ENCODE data around the gene MTNR1A.
A peak's percentile ranks its signal among the peaks of the same experiment; 100 is the strongest.
"Not testable (repeated sequence)": the region's sequence is repeated elsewhere in the genome, so short reads cannot be mapped to it uniquely, and the experiment has no call there.

Gene MTNR1A

GRCh38 chr4:186561748-186562147, 6.4 kb upstream of the MTNR1A start:
- no peak for DNase-seq

GRCh38 chr4:186560647-186561046, 5.3 kb upstream of the MTNR1A start:
- DNase-seq, result no peak

GRCh38 chr4:186557486-186557885, 2.1 kb upstream of the MTNR1A start:
- peak; percentile 88 for DNase-seq

GRCh38 chr4:186557061-186557460, 1.7 kb upstream of the MTNR1A start:
- DNase-seq, result no peak

- DNase-seq, result no peak
Measured at GRCh38 chr4:186554539-186554913, 841 bp downstream of the MTNR1A start.

GRCh38 chr4:186553717-186554116, 1.6 kb downstream of the MTNR1A start:
- no peak for DNase-seq

- DNase-seq, result no peak
Measured at GRCh38 chr4:186551849-186552248, 3.5 kb downstream of the MTNR1A start.

- no peak for DNase-seq
Measured at GRCh38 chr4:186545436-186545835, 9.9 kb downstream of the MTNR1A start.

- DNase-seq, result no peak
Measured at GRCh38 chr4:186543206-186543605, 12.2 kb downstream of the MTNR1A start.

- DNase-seq, result no peak
Measured at GRCh38 chr4:186541801-186542200, 13.6 kb downstream of the MTNR1A start.

GRCh38 chr4:186537843-186538521, 17.4 kb downstream of the MTNR1A start:
- no peak for DNase-seq

- no peak for DNase-seq
Measured at GRCh38 chr4:186536285-186536684, 19.1 kb downstream of the MTNR1A start.

GRCh38 chr4:186534056-186534455, 21.3 kb downstream of the MTNR1A start:
- no peak for DNase-seq

GRCh38 chr4:186523927-186524326, 31.4 kb downstream of the MTNR1A start:
- not testable (repeated sequence) for DNase-seq

- DNase-seq, result no peak
Measured at GRCh38 chr4:186516287-186516686, 39.1 kb downstream of the MTNR1A start.

- peak; percentile 61 for DNase-seq
Measured at GRCh38 chr4:186514271-186514950, 41.0 kb downstream of the MTNR1A start.

- not testable (repeated sequence) for DNase-seq
Measured at GRCh38 chr4:186504771-186505170, 50.6 kb downstream of the MTNR1A start.

GRCh38 chr4:186502231-186502630, 53.1 kb downstream of the MTNR1A start:
- no peak for DNase-seq

GRCh38 chr4:186501554-186501953, 53.8 kb downstream of the MTNR1A start:
- peak; percentile 11 for DNase-seq

GRCh38 chr4:186500721-186501304, 54.6 kb downstream of the MTNR1A start:
- DNase-seq, result peak; percentile 77

GRCh38 chr4:186499467-186499866, 55.9 kb downstream of the MTNR1A start:
- DNase-seq, result no peak

GRCh38 chr4:186497043-186497442, 58.3 kb downstream of the MTNR1A start:
- DNase-seq, result no peak

- no peak for DNase-seq
Measured at GRCh38 chr4:186494496-186494895, 60.9 kb downstream of the MTNR1A start.

- DNase-seq, result no peak
Measured at GRCh38 chr4:186487726-186488125, 67.6 kb downstream of the MTNR1A start.

All from fibroblast of skin of back (primary cell).